ENCODE measurements around the gene STRN. TPM values are rescaled to one million over a fixed set of nuclear protein-coding genes. Genes with fewer than 3 reads are reported as not detected.

STRN gene
- total and polyA plus RNA-seq, 11 donors = 9.2 to 101 (median 62.7) TPM

- H3K9me3 ChIP-seq = peaks cover 0 to 8% (median 0%) of the 10 kb centered on the region in 12 donors
- no peaks in the 10 kb centered on the region for H3K36me3 ChIP-seq
- ATAC-seq (no peak), DNase-seq (no peak)
- H3K4me3 ChIP-seq = no peak overlapping the region
- intact Hi-C loops (cut with DNase I) = no loop called here
- 74 to 84% (median 77%) methylated on average over 5 of the region's 5 CpGs for WGBS, 4 donors
- TF ChIP-seq POLR2A (IDR thresholded peaks at IDR 0.05) = no peak
- TF ChIP-seq, protein P1, sequence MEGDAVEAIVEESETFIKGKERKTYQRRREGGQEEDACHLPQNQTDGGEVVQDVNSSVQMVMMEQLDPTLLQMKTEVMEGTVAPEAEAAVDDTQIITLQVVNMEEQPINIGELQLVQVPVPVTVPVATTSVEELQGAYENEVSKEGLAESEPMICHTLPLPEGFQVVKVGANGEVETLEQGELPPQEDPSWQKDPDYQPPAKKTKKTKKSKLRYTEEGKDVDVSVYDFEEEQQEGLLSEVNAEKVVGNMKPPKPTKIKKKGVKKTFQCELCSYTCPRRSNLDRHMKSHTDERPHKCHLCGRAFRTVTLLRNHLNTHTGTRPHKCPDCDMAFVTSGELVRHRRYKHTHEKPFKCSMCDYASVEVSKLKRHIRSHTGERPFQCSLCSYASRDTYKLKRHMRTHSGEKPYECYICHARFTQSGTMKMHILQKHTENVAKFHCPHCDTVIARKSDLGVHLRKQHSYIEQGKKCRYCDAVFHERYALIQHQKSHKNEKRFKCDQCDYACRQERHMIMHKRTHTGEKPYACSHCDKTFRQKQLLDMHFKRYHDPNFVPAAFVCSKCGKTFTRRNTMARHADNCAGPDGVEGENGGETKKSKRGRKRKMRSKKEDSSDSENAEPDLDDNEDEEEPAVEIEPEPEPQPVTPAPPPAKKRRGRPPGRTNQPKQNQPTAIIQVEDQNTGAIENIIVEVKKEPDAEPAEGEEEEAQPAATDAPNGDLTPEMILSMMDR (IDR thresholded peaks at IDR 0.05) = no peak
- H3K27ac ChIP-seq = no peak overlapping the region
- H3K4me1 ChIP-seq = no peaks in the 10 kb centered on the region
- no peaks in the 10 kb centered on the region for H3K27me3 ChIP-seq
Observed at GRCh38 chr2:36807223-36807886, 159.0 kb downstream of the STRN start.

GRCh38 chr2:36805635-36806224 is 160.6 kb downstream of the STRN start:
- intact Hi-C loops (cut with DNase I) = no loop called here
- 88 to 91% (median 90%) methylated on average over 11 of the region's 11 CpGs for WGBS, 4 donors
- H3K9me3 ChIP-seq = peaks cover 0 to 8% (median 0%) of the 10 kb centered on the region in 12 donors

GRCh38 chr2:36802952-36803351 is 163.4 kb downstream of the STRN start:
- intact Hi-C loops (cut with DNase I) = no loop called here
- 80 to 84% (median 83%) methylated on average over 3 of the region's 3 CpGs for WGBS, 4 donors
- no peak for DNase-seq
- TF ChIP-seq, protein P1 (IDR thresholded peaks at IDR 0.05) = no peak
- no peak for TF ChIP-seq POLR2A (IDR thresholded peaks at IDR 0.05)
- Histone ChIP-seq H3K27me3 (no peaks in the 10 kb centered on the region), H3K27ac (no peak overlapping the region), H3K4me1 (no peaks in the 10 kb centered on the region), H3K9me3 (peaks cover 0 to 8% (median 0%) of the 10 kb centered on the region in 12 donors), H3K4me3 (no peak overlapping the region), H3K36me3 (no peaks in the 10 kb centered on the region)
- no peak for ATAC-seq

More at GRCh38 chr2:36805635-36806224, 160.6 kb downstream of the STRN start:
- no peak for DNase-seq
- no peak for TF ChIP-seq POLR2A (IDR thresholded peaks at IDR 0.05)
- TF ChIP-seq, protein P1 (IDR thresholded peaks at IDR 0.05) = no peak
- Histone ChIP-seq H3K36me3 (no peaks in the 10 kb centered on the region), H3K27me3 (no peaks in the 10 kb centered on the region), H3K27ac (no peak overlapping the region), H3K4me3 (no peak overlapping the region), H3K4me1 (no peaks in the 10 kb centered on the region)
- no peak for ATAC-seq

DNA sequence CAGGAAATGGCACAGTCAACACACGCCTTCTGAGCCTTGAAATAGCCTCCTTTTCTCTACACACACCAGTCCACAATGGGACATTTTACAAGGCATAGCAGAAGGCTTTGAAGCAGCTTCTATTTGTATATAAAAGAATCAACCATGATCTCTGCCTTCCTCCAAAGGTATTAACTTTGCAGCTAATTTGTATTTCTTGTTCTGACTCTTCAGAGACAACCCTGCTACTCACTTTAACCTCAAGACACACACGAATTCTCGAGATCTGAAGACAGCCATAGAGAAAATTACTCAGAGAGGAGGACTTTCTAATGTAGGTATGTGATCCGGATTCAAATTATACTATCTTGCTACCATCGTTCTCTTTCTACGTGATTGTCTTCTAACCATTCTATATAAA is 165.2 kb downstream of the STRN start:
- Histone ChIP-seq H3K27me3 (no peaks in the 10 kb centered on the region), H3K36me3 (no peaks in the 10 kb centered on the region), H3K27ac (no peak overlapping the region), H3K4me3 (no peak overlapping the region), H3K9me3 (peaks cover 0 to 8% (median 0%) of the 10 kb centered on the region in 12 donors), H3K4me1 (no peaks in the 10 kb centered on the region)
- no peak for ATAC-seq
- TF ChIP-seq, protein P1 (IDR thresholded peaks at IDR 0.05) = no peak
- intact Hi-C loops (cut with DNase I) = no loop called here
- DNase-seq = no peak
- 84 to 91% (median 89%) methylated on average over 6 of the region's 6 CpGs for WGBS, 4 donors
